HFFc6 (cell line): Measurements from ENCODE around the gene HLF. TPM values are rescaled to one million over a fixed set of nuclear protein-coding genes. Genes with fewer than 3 reads are reported as not detected.

Experiments
- DNase-seq: peaks from one replicate; pipeline ENCODE4 v3.0.0-alpha.2; 2018
- H3K27ac Mint-ChIP-seq: 2 replicates; pipeline ENCODE4 v1.8.0; 2020; ENCODE audit warnings: mild to moderate bottlenecking, mixed read lengths
- H3K27me3 Mint-ChIP-seq: 2 replicates; pipeline ENCODE4 v1.8.0; 2021; ENCODE audit warnings: mild to moderate bottlenecking, moderate library complexity, mixed read lengths; ENCODE audit not compliant: insufficient read depth
- H3K36me3 Mint-ChIP-seq: 2 replicates; pipeline ENCODE4 v1.8.0; 2021; ENCODE audit warnings: low read depth, mixed read lengths
- H3K4me1 Mint-ChIP-seq: 2 replicates; pipeline ENCODE4 v1.8.0; 2020; ENCODE audit warnings: low read depth, mixed read lengths
- H3K4me3 Mint-ChIP-seq: 2 replicates; pipeline ENCODE4 v1.8.0; 2020; ENCODE audit warnings: mild to moderate bottlenecking, moderate library complexity, mixed read lengths
- H3K9me3 Mint-ChIP-seq: 2 replicates; pipeline ENCODE4 v1.8.0; 2020; ENCODE audit warnings: mild to moderate bottlenecking, mixed read lengths
- total RNA-seq, 6 experiments: library from RNA; stranded (reverse); fragmentation: NEBNext Ultra II Directional; extraction: Animal tissue kit (Norgen Biotek cat#: 25700); gene quantifications; 2 replicates in 1 of 6; 3 replicates in 5 of 6; pipeline ENCODE4 v1.2.3, GENCODE V29; 2021
- TF ChIP-seq, protein P1 (sequence below): fragments of 200-600 bp; sonication (generic); IDR thresholded peaks from 2 replicates; pipeline ENCODE4 v1.5.0; 2021; ENCODE audit warnings: antibody characterized with exemption, mild to moderate bottlenecking

Gene HLF
- total RNA-seq, 6 experiments from 2014 or later = not detected

GRCh38 chr17:55308613-55309391 lies 44.0 kb downstream of the HLF start:
- Mint-ChIP-seq H3K27ac (no peak overlapping the region), H3K36me3 (no peaks in the 10 kb centered on the region), H3K9me3 (no peaks in the 10 kb centered on the region), H3K27me3 (peaks cover 9% of the 10 kb centered on the region), H3K4me1 (peaks cover 10% of the 10 kb centered on the region), H3K4me3 (no peak overlapping the region)
- TF ChIP-seq, protein P1, sequence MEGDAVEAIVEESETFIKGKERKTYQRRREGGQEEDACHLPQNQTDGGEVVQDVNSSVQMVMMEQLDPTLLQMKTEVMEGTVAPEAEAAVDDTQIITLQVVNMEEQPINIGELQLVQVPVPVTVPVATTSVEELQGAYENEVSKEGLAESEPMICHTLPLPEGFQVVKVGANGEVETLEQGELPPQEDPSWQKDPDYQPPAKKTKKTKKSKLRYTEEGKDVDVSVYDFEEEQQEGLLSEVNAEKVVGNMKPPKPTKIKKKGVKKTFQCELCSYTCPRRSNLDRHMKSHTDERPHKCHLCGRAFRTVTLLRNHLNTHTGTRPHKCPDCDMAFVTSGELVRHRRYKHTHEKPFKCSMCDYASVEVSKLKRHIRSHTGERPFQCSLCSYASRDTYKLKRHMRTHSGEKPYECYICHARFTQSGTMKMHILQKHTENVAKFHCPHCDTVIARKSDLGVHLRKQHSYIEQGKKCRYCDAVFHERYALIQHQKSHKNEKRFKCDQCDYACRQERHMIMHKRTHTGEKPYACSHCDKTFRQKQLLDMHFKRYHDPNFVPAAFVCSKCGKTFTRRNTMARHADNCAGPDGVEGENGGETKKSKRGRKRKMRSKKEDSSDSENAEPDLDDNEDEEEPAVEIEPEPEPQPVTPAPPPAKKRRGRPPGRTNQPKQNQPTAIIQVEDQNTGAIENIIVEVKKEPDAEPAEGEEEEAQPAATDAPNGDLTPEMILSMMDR = no peak
- no peak for DNase-seq

- no peaks in the 10 kb centered on the region for H3K4me1 Mint-ChIP-seq
- no peaks in the 10 kb centered on the region for H3K9me3 Mint-ChIP-seq
- H3K27me3 Mint-ChIP-seq = peaks cover 10% of the 10 kb centered on the region
- no peak for DNase-seq
- TF ChIP-seq, protein P1 = no peak
- H3K36me3 Mint-ChIP-seq = no peaks in the 10 kb centered on the region
- no peak overlapping the region for H3K4me3 Mint-ChIP-seq
- no peak overlapping the region for H3K27ac Mint-ChIP-seq
Observed at GRCh38 chr17:55311767-55312375, 47.1 kb downstream of the HLF start.

GRCh38 chr17:55312852-55313251 lies 48.1 kb downstream of the HLF start:
- Mint-ChIP-seq H3K4me1 (no peaks in the 10 kb centered on the region), H3K9me3 (no peaks in the 10 kb centered on the region), H3K36me3 (no peaks in the 10 kb centered on the region), H3K27ac (no peak overlapping the region), H3K27me3 (peaks cover 10% of the 10 kb centered on the region), H3K4me3 (no peak overlapping the region)
- no peak for DNase-seq
- TF ChIP-seq, protein P1 = no peak

DNA sequence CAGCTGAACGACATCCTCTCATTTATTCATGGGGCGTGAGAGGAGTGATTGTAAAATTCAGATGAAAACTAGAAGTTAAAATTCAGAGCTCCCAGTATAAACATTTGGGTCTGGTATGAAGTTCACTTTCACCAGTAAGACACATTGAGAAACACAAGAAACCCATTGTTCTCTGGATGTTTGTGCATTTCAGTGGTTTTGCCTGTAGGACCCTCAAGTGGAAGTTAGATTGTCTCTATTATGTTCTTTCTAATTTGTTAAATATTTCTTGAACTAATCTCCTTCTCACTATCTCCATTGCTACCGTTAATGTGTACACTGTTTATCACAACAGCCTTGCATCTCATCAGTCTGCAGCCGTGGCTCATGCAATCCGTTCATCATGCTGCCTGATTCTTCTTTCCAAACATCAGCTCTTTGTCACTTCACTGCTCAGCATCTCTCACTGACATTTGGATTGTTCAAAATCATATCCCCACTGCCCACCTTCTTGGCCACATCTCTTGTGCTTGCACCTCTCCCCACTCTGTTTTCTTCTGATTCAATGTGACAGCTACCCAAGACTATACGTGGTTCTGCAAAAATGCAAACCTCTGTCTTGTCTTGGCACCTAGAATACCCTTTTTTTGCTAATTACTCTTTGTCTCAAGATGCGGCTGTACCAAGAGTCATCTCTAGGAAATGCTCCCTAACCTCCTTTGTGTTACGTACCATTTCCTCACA lies 49.5 kb downstream of the HLF start:
- no peak for DNase-seq
- TF ChIP-seq, protein P1 = no peak
- Mint-ChIP-seq H3K9me3 (no peaks in the 10 kb centered on the region), H3K4me3 (no peak overlapping the region), H3K4me1 (no peaks in the 10 kb centered on the region), H3K27ac (no peak overlapping the region), H3K27me3 (peaks cover 9% of the 10 kb centered on the region), H3K36me3 (no peaks in the 10 kb centered on the region)

- TF ChIP-seq, protein P1 = no peak
- no peaks in the 10 kb centered on the region for H3K4me1 Mint-ChIP-seq
- peaks cover 7% of the 10 kb centered on the region for H3K27me3 Mint-ChIP-seq
- H3K36me3 Mint-ChIP-seq = no peaks in the 10 kb centered on the region
- no peaks in the 10 kb centered on the region for H3K9me3 Mint-ChIP-seq
- DNase-seq = no peak
- H3K27ac Mint-ChIP-seq = no peak overlapping the region
- H3K4me3 Mint-ChIP-seq = no peak overlapping the region
Observed at GRCh38 chr17:55314784-55315491, 50.2 kb downstream of the HLF start.
